Lung microvascular endothelial cell (primary cell): ENCODE results near the gene SNX25. TPM values are rescaled to one million over a fixed set of nuclear protein-coding genes. Genes with fewer than 3 reads are reported as not detected.
"Not testable (repeated sequence)": the region's sequence is repeated elsewhere in the genome, so short reads cannot be mapped to it uniquely, and the experiment has no call there.

Experiments
- DNase-seq, 2 donors: peaks; one replicate each; pipeline versions ENCODE4 v3.0.0 to v3.0.0-alpha.2; 2010; ENCODE audit warnings: low read depth in 2 of 2
- total RNA-seq: library from RNA; depleted of rRNA; stranded (reverse); fragments of >200 nt; gene quantifications from 2 replicates; pipeline ENCODE4 v1.2.1, GENCODE V29; 2014

Gene SNX25
- 27.2 and 59.5 TPM in 2 replicates for total RNA-seq

- peak; percentile 84 to 96 for DNase-seq
Observed at GRCh38 chr4:185209031-185209851, at the start of gene SNX25. TSS of gene SNX25 (plus strand) at chr4:185209598. CDS start at chr4:185209827, 229 bp downstream.

- DNase-seq, result no peak
Observed at GRCh38 chr4:185165605-185166063, 43.8 kb upstream of the SNX25 start.

- no peak for DNase-seq
Observed at GRCh38 chr4:185167234-185167633, 42.2 kb upstream of the SNX25 start.

- no peak for DNase-seq
Observed at GRCh38 chr4:185171373-185172071, 37.9 kb upstream of the SNX25 start.

GRCh38 chr4:185179488-185179887 lies 29.9 kb upstream of the SNX25 start:
- no peak for DNase-seq

GRCh38 chr4:185182239-185182638 lies 27.2 kb upstream of the SNX25 start:
- DNase-seq, result no peak

GRCh38 chr4:185183622-185184281 lies 25.6 kb upstream of the SNX25 start:
- DNase-seq, result peak; percentile 91 to 94

GRCh38 chr4:185186769-185187168 lies 22.6 kb upstream of the SNX25 start:
- DNase-seq, result no peak

- no peak for DNase-seq
Observed at GRCh38 chr4:185189606-185190305, 19.6 kb upstream of the SNX25 start.

- DNase-seq, result no peak
Observed at GRCh38 chr4:185190306-185190856, 19.0 kb upstream of the SNX25 start.

- no peak for DNase-seq
Observed at GRCh38 chr4:185192059-185192458, 17.3 kb upstream of the SNX25 start.

GRCh38 chr4:185194924-185195888 lies 14.2 kb upstream of the SNX25 start:
- DNase-seq, result no peak

- DNase-seq, result no peak
Observed at GRCh38 chr4:185196437-185196836, 13.0 kb upstream of the SNX25 start.

GRCh38 chr4:185198189-185198588 lies 11.2 kb upstream of the SNX25 start:
- DNase-seq, result not testable (repeated sequence)

- peak; percentile 80 to 85 for DNase-seq
Observed at GRCh38 chr4:185201977-185202962, 7.1 kb upstream of the SNX25 start.

GRCh38 chr4:185202984-185203485 lies 6.4 kb upstream of the SNX25 start:
- DNase-seq, result peak; percentile 25 to 46

GRCh38 chr4:185203486-185204237 lies 5.7 kb upstream of the SNX25 start, which contains the start of gene CFAP97:
TSS of gene CFAP97 (minus strand) at chr4:185204000. CDS start at chr4:185191196, 12,804 bp downstream.
- peak; percentile 92 to 97 for DNase-seq
